Esophagus (tissue), 2 donors: ENCODE data around the gene PRAMEF8. TPM values are rescaled to one million over a fixed set of nuclear protein-coding genes. Genes with fewer than 3 reads are reported as not detected.
"Not testable (repeated sequence)": the region's sequence is repeated elsewhere in the genome, so short reads cannot be mapped to it uniquely, and the experiment has no call there.

Source experiments
- H3K27ac ChIP-seq, 2 donors: one replicate each; pipeline ENCODE4 v1.5.1; 2013; ENCODE audit warnings: low read depth in 2 of 2, mild to moderate bottlenecking in 2 of 2, inconsistent platforms in 1 of 2, low read length in 1 of 2, moderate library complexity in 1 of 2
- H3K27me3 ChIP-seq, 2 donors: one replicate each; pipeline ENCODE4 v1.6.1; 2013; ENCODE audit warnings: low read length in 2 of 2, control low read depth in 1 of 2, mild to moderate bottlenecking in 1 of 2; ENCODE audit not compliant: insufficient read depth in 2 of 2, control insufficient read depth in 1 of 2
- H3K36me3 ChIP-seq, 2 donors: one replicate each; pipeline ENCODE4 v1.6.1; 2013; ENCODE audit warnings: low read length in 1 of 2; ENCODE audit not compliant: control insufficient read depth in 2 of 2, insufficient read depth in 2 of 2
- H3K4me1 ChIP-seq, 2 donors: one replicate each; pipeline ENCODE4 v1.6.1; 2013; ENCODE audit warnings: low read length in 1 of 2; ENCODE audit not compliant: control insufficient read depth in 2 of 2, insufficient read depth in 2 of 2
- H3K4me3 ChIP-seq, 2 donors: one replicate each; pipeline ENCODE4 v1.5.1; 2013; ENCODE audit warnings: low read length in 2 of 2, mild to moderate bottlenecking in 2 of 2, low read depth in 1 of 2, moderate library complexity in 1 of 2
- H3K9me3 ChIP-seq, 2 donors: one replicate each; pipeline ENCODE4 v1.6.1; 2013; ENCODE audit warnings: mild to moderate bottlenecking in 2 of 2, low read depth in 1 of 2, low read length in 1 of 2, moderate library complexity in 1 of 2; ENCODE audit not compliant: control insufficient read depth in 2 of 2, insufficient read depth in 1 of 2
- WGBS, 2 donors: extraction: QIAGEN DNeasy Blood & Tissue Kit; methylation state at CpG; one replicate each; pipeline ENCODE4 v1.1.7; 2013; 5-methylcytosine and 5-hydroxymethylcytosine counted together
- polyA plus RNA-seq, 2 donors: library from polyadenylated mRNA; stranded (reverse); fragments of 200-250 nt; gene quantifications; one replicate each; pipeline ENCODE4 v1.2.3, GENCODE V29; 2013
- donor health status: healthy with polysubstance abuse.
- donor health status: Bipolar disorder and iron deficiency.

Gene PRAMEF8
- polyA plus RNA-seq, result under 1 TPM in 1 of 2 donors, not detected in 1; 0.01 TPM

GRCh38 chr1:13285037-13285436, at the start of gene PRAMEF8:
TSS of gene PRAMEF8 (minus strand) at chr1:13285137. CDS start at chr1:13284091, 1,046 bp downstream.
- H3K9me3 ChIP-seq, H3K27ac ChIP-seq, H3K27me3 ChIP-seq, H3K36me3 ChIP-seq, H3K4me1 ChIP-seq, H3K4me3 ChIP-seq: not testable (repeated sequence)
- no CpG with 5 or more reads among the region's 1 CpG for WGBS, 2 donors

- H3K27ac ChIP-seq, H3K36me3 ChIP-seq, H3K27me3 ChIP-seq, H3K4me1 ChIP-seq, H3K9me3 ChIP-seq, H3K4me3 ChIP-seq: not testable (repeated sequence)
- 52 to 66% methylated on average over 3 of the region's 4 CpGs for WGBS, 2 donors
Observed at GRCh38 chr1:13315281-13315680, 30.3 kb upstream of the PRAMEF8 start, which contains the start of gene PRAMEF15. TSS of gene PRAMEF15 (plus strand) at chr1:13315581. CDS start at chr1:13318408, 2,827 bp downstream.

GRCh38 chr1:13303239-13303638, 18.3 kb upstream of the PRAMEF8 start, which contains the start of gene PRAMEF33:
TSS of gene PRAMEF33 (plus strand) at chr1:13303539. CDS start at chr1:13305955, 2,416 bp downstream.
- H3K4me3 ChIP-seq, H3K27me3 ChIP-seq, H3K27ac ChIP-seq, H3K9me3 ChIP-seq, H3K36me3 ChIP-seq, H3K4me1 ChIP-seq: not testable (repeated sequence)
- no CpG with 5 or more reads among the region's 1 CpG for WGBS, 2 donors

- H3K4me1 ChIP-seq, H3K27me3 ChIP-seq, H3K9me3 ChIP-seq, H3K36me3 ChIP-seq, H3K27ac ChIP-seq, H3K4me3 ChIP-seq: not testable (repeated sequence)
Observed at GRCh38 chr1:13302197-13302596, 17.3 kb upstream of the PRAMEF8 start.

- 94 to 97% methylated on average over 3 to 11 of the region's 27 CpGs for WGBS, 2 donors
- not testable (repeated sequence) for H3K27me3 ChIP-seq, H3K4me3 ChIP-seq, H3K36me3 ChIP-seq, H3K27ac ChIP-seq, H3K4me1 ChIP-seq, H3K9me3 ChIP-seq
Observed at GRCh38 chr1:13298699-13299098, 13.8 kb upstream of the PRAMEF8 start.

GRCh38 chr1:13297216-13297931, 12.4 kb upstream of the PRAMEF8 start:
- not testable (repeated sequence) for H3K27me3 ChIP-seq, H3K27ac ChIP-seq, H3K36me3 ChIP-seq, H3K4me3 ChIP-seq, H3K9me3 ChIP-seq, H3K4me1 ChIP-seq
- WGBS, 2 donors, result 47 to 67% methylated on average over 2 of the region's 5 CpGs

- 69 to 78% methylated on average over 1 to 2 of the region's 3 CpGs for WGBS, 2 donors
- not testable (repeated sequence) for H3K4me3 ChIP-seq, H3K9me3 ChIP-seq, H3K36me3 ChIP-seq, H3K4me1 ChIP-seq, H3K27ac ChIP-seq, H3K27me3 ChIP-seq
Observed at GRCh38 chr1:13289030-13289429, 4.1 kb upstream of the PRAMEF8 start.

GRCh38 chr1:13279617-13280016, 5.3 kb downstream of the PRAMEF8 start:
- H3K9me3 ChIP-seq, H3K27ac ChIP-seq, H3K36me3 ChIP-seq, H3K27me3 ChIP-seq, H3K4me3 ChIP-seq, H3K4me1 ChIP-seq: not testable (repeated sequence)
- WGBS, 2 donors, result 69 to 74% methylated on average over 3 of the region's 3 CpGs

- not testable (repeated sequence) for H3K9me3 ChIP-seq, H3K27ac ChIP-seq, H3K4me3 ChIP-seq, H3K27me3 ChIP-seq, H3K4me1 ChIP-seq, H3K36me3 ChIP-seq
- 49 to 51% methylated on average over 4 of the region's 6 CpGs for WGBS, 2 donors
Observed at GRCh38 chr1:13277016-13277415, 7.9 kb downstream of the PRAMEF8 start.

GRCh38 chr1:13265124-13265523, 19.8 kb downstream of the PRAMEF8 start:
- H3K4me1 ChIP-seq, H3K27me3 ChIP-seq, H3K4me3 ChIP-seq, H3K36me3 ChIP-seq, H3K9me3 ChIP-seq, H3K27ac ChIP-seq: not testable (repeated sequence)
- 30 to 40% methylated on average over 2 of the region's 3 CpGs for WGBS, 2 donors
